ENCODE data around the gene RASA1. TPM values are rescaled to one million over a fixed set of nuclear protein-coding genes. Genes with fewer than 3 reads are reported as not detected.

The RASA1 gene
- total and polyA plus RNA-seq, 9 of the 15 experiments (the other 6 are each of a cell fraction or from before 2014, with no cell fraction given): 3.2 to 17.3 (median 9.2) TPM

GRCh38 chr5:87267574-87268125 is at the start of gene RASA1 (continued):
- no peak for TF ChIP-seq ZNF239 (CRISPR knock-in tag; IDR thresholded peaks at IDR 0.05)
- TF ChIP-seq ETV1 (tag; conservative IDR thresholded peaks at IDR 0.05; ENCODE audit: low read depth): peak; percentile 56; the same call in 1 of the 2 replicates
- TF ChIP-seq ZKSCAN8 (CRISPR knock-in tag; IDR thresholded peaks at IDR 0.05): no peak
- no peak for TF ChIP-seq RHOXF2B (CRISPR knock-in tag; conservative IDR thresholded peaks at IDR 0.05)
- no peak for TF ChIP-seq PBX2 (CRISPR knock-in tag; IDR thresholded peaks at IDR 0.05; ENCODE audit: low read depth)
- no peak for TF ChIP-seq PBX2 (tag; conservative IDR thresholded peaks at IDR 0.05; ENCODE audit: low read depth)
- TF ChIP-seq SMC3 (conservative IDR thresholded peaks at IDR 0.05; ENCODE audit: insufficient read depth, low read depth, low read length): no peak
- no peak for TF ChIP-seq ZNF384 (IDR thresholded peaks at IDR 0.05; ENCODE audit: low read depth, low read length)
- TF ChIP-seq KAT2B (IDR thresholded peaks at IDR 0.05; ENCODE audit: low read depth, low read length): no peak
- no peak for TF ChIP-seq POLR3G (IDR thresholded peaks at IDR 0.05; ENCODE audit: extremely low read depth, insufficient read length, insufficient replicate concordance)
- TF ChIP-seq XRCC4 (IDR thresholded peaks at IDR 0.05; ENCODE audit: extremely low read depth, insufficient read depth, insufficient read length): no peak
- no peak for TF ChIP-seq ELF2 (CRISPR knock-in tag; IDR thresholded peaks at IDR 0.05)
- TF ChIP-seq ZNF12 (CRISPR knock-in tag; IDR thresholded peaks at IDR 0.05): no peak; the same call in 1 of the 2 replicates
- TF ChIP-seq MED1 (CRISPR knock-in tag; IDR thresholded peaks at IDR 0.05; ENCODE audit: borderline replicate concordance): no peak
- no peak for TF ChIP-seq ZNF398 (CRISPR knock-in tag; IDR thresholded peaks at IDR 0.05)
- TF ChIP-seq HCFC1 (IDR thresholded peaks at IDR 0.05; ENCODE audit: low read depth, low read length): peak; percentile 28; the same call in 1 of the 2 replicates
- TF ChIP-seq CEBPZ (IDR thresholded peaks at IDR 0.05; ENCODE audit: borderline replicate concordance, low read depth, low read length): no peak
- no peak for TF ChIP-seq E4F1 (CRISPR knock-in tag; IDR thresholded peaks at IDR 0.05; ENCODE audit: borderline replicate concordance)
- no peak for TF ChIP-seq DNMT1 (IDR thresholded peaks at IDR 0.05)

All from K562 (cell line).